ENCODE data around the gene DOHH.

DOHH gene

GRCh38 chr19:3516675-3517207, 16.3 kb upstream of the DOHH start:
- TF ChIP-seq SUZ12 (IDR thresholded peaks at IDR 0.05; ENCODE audit: extremely low read depth, insufficient read depth, insufficient read length) = no peak
- no peak for TF ChIP-seq ZNF274 (IDR thresholded peaks at IDR 0.05; ENCODE audit: low read depth, low read length)
- no peak for TF ChIP-seq YY1 (IDR thresholded peaks at IDR 0.05; ENCODE audit: insufficient read depth, insufficient read length)
- H3K4me3 ChIP-seq (ENCODE audit: insufficient read length, low read depth) = no peak overlapping the region
- peaks cover 52% of the 10 kb centered on the region for H3K4me1 ChIP-seq (ENCODE audit: insufficient read depth, insufficient read length)
- no peaks in the 10 kb centered on the region for H3K9me3 ChIP-seq (ENCODE audit: insufficient read depth, low read length)
- H3K9ac ChIP-seq (ENCODE audit: insufficient read length, low read depth) = peak overlapping the region; percentile 36
- H3K36me3 ChIP-seq (ENCODE audit: insufficient read depth, insufficient read length, low read length) = peaks cover 75% of the 10 kb centered on the region
- no peaks in the 10 kb centered on the region for H3K27me3 ChIP-seq (ENCODE audit: insufficient read depth, insufficient read length)
- DNase-seq (ENCODE audit: low read depth, low spot score) = no peak

- H3K4me3 ChIP-seq (ENCODE audit: insufficient read length, low read depth) = no peak overlapping the region
- H3K27me3 ChIP-seq (ENCODE audit: insufficient read depth, insufficient read length) = no peaks in the 10 kb centered on the region
- TF ChIP-seq YY1 (IDR thresholded peaks at IDR 0.05; ENCODE audit: insufficient read depth, insufficient read length) (no peak), SUZ12 (IDR thresholded peaks at IDR 0.05; ENCODE audit: extremely low read depth, insufficient read depth, insufficient read length) (no peak), ZNF274 (IDR thresholded peaks at IDR 0.05; ENCODE audit: low read depth, low read length) (no peak)
- H3K36me3 ChIP-seq (ENCODE audit: insufficient read depth, insufficient read length, low read length) = peaks cover 81% of the 10 kb centered on the region
- peaks cover 54% of the 10 kb centered on the region for H3K4me1 ChIP-seq (ENCODE audit: insufficient read depth, insufficient read length)
- DNase-seq (ENCODE audit: low read depth, low spot score) = no peak
- peak overlapping the region; percentile 9 for H3K9ac ChIP-seq (ENCODE audit: insufficient read length, low read depth)
- H3K9me3 ChIP-seq (ENCODE audit: insufficient read depth, low read length) = no peaks in the 10 kb centered on the region
Measured at GRCh38 chr19:3515891-3516422, 15.5 kb upstream of the DOHH start.

- Histone ChIP-seq H3K9ac (ENCODE audit: insufficient read length, low read depth) (peak overlapping the region; percentile 17), H3K4me3 (ENCODE audit: insufficient read length, low read depth) (no peak overlapping the region), H3K4me1 (ENCODE audit: insufficient read depth, insufficient read length) (peaks cover 50% of the 10 kb centered on the region), H3K27me3 (ENCODE audit: insufficient read depth, insufficient read length) (no peaks in the 10 kb centered on the region), H3K36me3 (ENCODE audit: insufficient read depth, insufficient read length, low read length) (peaks cover 81% of the 10 kb centered on the region), H3K9me3 (ENCODE audit: insufficient read depth, low read length) (no peaks in the 10 kb centered on the region)
- DNase-seq (ENCODE audit: low read depth, low spot score) = no peak
- TF ChIP-seq YY1 (IDR thresholded peaks at IDR 0.05; ENCODE audit: insufficient read depth, insufficient read length) = no peak
- TF ChIP-seq ZNF274 (IDR thresholded peaks at IDR 0.05; ENCODE audit: low read depth, low read length) = no peak
- no peak for TF ChIP-seq SUZ12 (IDR thresholded peaks at IDR 0.05; ENCODE audit: extremely low read depth, insufficient read depth, insufficient read length)
Measured at GRCh38 chr19:3514930-3515329, 14.5 kb upstream of the DOHH start.

- H3K4me1 ChIP-seq (ENCODE audit: insufficient read depth, insufficient read length) = peaks cover 45% of the 10 kb centered on the region
- H3K36me3 ChIP-seq (ENCODE audit: insufficient read depth, insufficient read length, low read length) = peaks cover 80% of the 10 kb centered on the region
- H3K9me3 ChIP-seq (ENCODE audit: insufficient read depth, low read length) = no peaks in the 10 kb centered on the region
- no peak overlapping the region for H3K4me3 ChIP-seq (ENCODE audit: insufficient read length, low read depth)
- H3K9ac ChIP-seq (ENCODE audit: insufficient read length, low read depth) = no peak overlapping the region
- TF ChIP-seq SUZ12 (IDR thresholded peaks at IDR 0.05; ENCODE audit: extremely low read depth, insufficient read depth, insufficient read length) = no peak
- TF ChIP-seq ZNF274 (IDR thresholded peaks at IDR 0.05; ENCODE audit: low read depth, low read length) = no peak
- no peak for TF ChIP-seq YY1 (IDR thresholded peaks at IDR 0.05; ENCODE audit: insufficient read depth, insufficient read length)
- no peak for DNase-seq (ENCODE audit: low read depth, low spot score)
- no peaks in the 10 kb centered on the region for H3K27me3 ChIP-seq (ENCODE audit: insufficient read depth, insufficient read length)
Measured at GRCh38 chr19:3513229-3514140, 13.0 kb upstream of the DOHH start.

GRCh38 chr19:3512562-3513228, 12.2 kb upstream of the DOHH start:
- no peak for TF ChIP-seq ZNF274 (IDR thresholded peaks at IDR 0.05; ENCODE audit: low read depth, low read length)
- TF ChIP-seq SUZ12 (IDR thresholded peaks at IDR 0.05; ENCODE audit: extremely low read depth, insufficient read depth, insufficient read length) = no peak
- no peak for TF ChIP-seq YY1 (IDR thresholded peaks at IDR 0.05; ENCODE audit: insufficient read depth, insufficient read length)
- no peaks in the 10 kb centered on the region for H3K27me3 ChIP-seq (ENCODE audit: insufficient read depth, insufficient read length)
- no peaks in the 10 kb centered on the region for H3K9me3 ChIP-seq (ENCODE audit: insufficient read depth, low read length)
- peaks cover 84% of the 10 kb centered on the region for H3K36me3 ChIP-seq (ENCODE audit: insufficient read depth, insufficient read length, low read length)
- no peak overlapping the region for H3K4me3 ChIP-seq (ENCODE audit: insufficient read length, low read depth)
- peaks cover 44% of the 10 kb centered on the region for H3K4me1 ChIP-seq (ENCODE audit: insufficient read depth, insufficient read length)
- peak overlapping the region; percentile 24 for H3K9ac ChIP-seq (ENCODE audit: insufficient read length, low read depth)
- DNase-seq (ENCODE audit: low read depth, low spot score) = no peak

- no peaks in the 10 kb centered on the region for H3K9me3 ChIP-seq (ENCODE audit: insufficient read depth, low read length)
- peak overlapping the region; percentile 10 for H3K9ac ChIP-seq (ENCODE audit: insufficient read length, low read depth)
- H3K27me3 ChIP-seq (ENCODE audit: insufficient read depth, insufficient read length) = no peaks in the 10 kb centered on the region
- TF ChIP-seq ZNF274 (IDR thresholded peaks at IDR 0.05; ENCODE audit: low read depth, low read length) = no peak
- no peak for TF ChIP-seq YY1 (IDR thresholded peaks at IDR 0.05; ENCODE audit: insufficient read depth, insufficient read length)
- TF ChIP-seq SUZ12 (IDR thresholded peaks at IDR 0.05; ENCODE audit: extremely low read depth, insufficient read depth, insufficient read length) = no peak
- peaks cover 80% of the 10 kb centered on the region for H3K36me3 ChIP-seq (ENCODE audit: insufficient read depth, insufficient read length, low read length)
- DNase-seq (ENCODE audit: low read depth, low spot score) = no peak
- H3K4me1 ChIP-seq (ENCODE audit: insufficient read depth, insufficient read length) = peaks cover 40% of the 10 kb centered on the region
- no peak overlapping the region for H3K4me3 ChIP-seq (ENCODE audit: insufficient read length, low read depth)
Measured at GRCh38 chr19:3511506-3512251, 11.2 kb upstream of the DOHH start.
